ENCODE data around the gene TBC1D3K. TPM values are rescaled to one million over a fixed set of nuclear protein-coding genes. Genes with fewer than 3 reads are reported as not detected.
"Not testable (repeated sequence)": the region's sequence is repeated elsewhere in the genome, so short reads cannot be mapped to it uniquely, and the experiment has no call there.

TBC1D3K gene
- not detected for total RNA-seq

- H3K36me3 Mint-ChIP-seq (ENCODE audit: low read depth); CTCF ChIA-PET; DNase-seq; ATAC-seq; H3K9me3 Mint-ChIP-seq; POLR2A ChIA-PET; intact Hi-C loops (cut with micrococcal nuclease); H3K27ac Mint-ChIP-seq; H3K4me1 Mint-ChIP-seq (ENCODE audit: low read depth); H3K4me3 Mint-ChIP-seq; H3K27me3 Mint-ChIP-seq: not testable (repeated sequence)
Measured at GRCh38 chr17:37924115-37924514, at the start of gene TBC1D3K. TSS of gene TBC1D3K (plus strand) at chr17:37924415. CDS start at chr17:37926000, 1,585 bp downstream.

DNA sequence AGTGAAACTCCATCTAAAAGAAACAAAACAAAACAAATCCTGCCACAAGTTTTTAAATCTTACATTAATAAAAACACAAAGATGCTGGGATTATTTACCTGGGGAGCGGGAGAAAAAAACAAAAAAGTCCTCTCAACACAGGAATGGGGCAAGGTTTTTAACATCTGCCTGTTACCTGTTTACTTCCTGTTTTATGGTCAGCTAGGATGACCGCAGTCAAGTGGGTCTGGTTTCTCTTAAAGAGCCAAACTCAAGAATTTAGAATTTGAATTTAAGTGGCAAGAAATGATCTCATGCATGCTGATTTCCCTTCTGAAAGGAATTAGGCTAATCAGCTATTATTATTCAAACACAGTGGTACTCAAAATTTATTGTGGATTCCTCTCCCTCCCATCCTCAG, 39.7 kb upstream of the TBC1D3K start:
- ChIA-PET CTCF (no interaction called here), POLR2A (no interaction called here)
- Mint-ChIP-seq H3K27me3 (peaks cover 5% of the 10 kb centered on the region), H3K27ac (no peak overlapping the region), H3K36me3 (ENCODE audit: low read depth) (no peaks in the 10 kb centered on the region), H3K4me3 (no peak overlapping the region), H3K4me1 (ENCODE audit: low read depth) (no peaks in the 10 kb centered on the region), H3K9me3 (no peaks in the 10 kb centered on the region)
- ATAC-seq = no peak
- no peak for TF ChIP-seq CTCF (IDR thresholded peaks at IDR 0.05)
- intact Hi-C loops (cut with micrococcal nuclease) = no loop called here
- DNase-seq = no peak

- no peak for TF ChIP-seq CTCF (IDR thresholded peaks at IDR 0.05)
- intact Hi-C loops (cut with micrococcal nuclease) = no loop called here
- no peak overlapping the region for H3K27ac Mint-ChIP-seq
- POLR2A ChIA-PET = no interaction called here
- H3K27me3 Mint-ChIP-seq = peaks cover 5% of the 10 kb centered on the region
- ATAC-seq (no peak), DNase-seq (no peak)
- H3K36me3 Mint-ChIP-seq (ENCODE audit: low read depth) = no peaks in the 10 kb centered on the region
- H3K4me3 Mint-ChIP-seq = no peak overlapping the region
- CTCF ChIA-PET = no interaction called here
- no peaks in the 10 kb centered on the region for H3K4me1 Mint-ChIP-seq (ENCODE audit: low read depth)
- no peaks in the 10 kb centered on the region for H3K9me3 Mint-ChIP-seq
Measured at GRCh38 chr17:37885136-37885535, 39.1 kb upstream of the TBC1D3K start.

GRCh38 chr17:37888881-37889280, 35.3 kb upstream of the TBC1D3K start:
- H3K27ac Mint-ChIP-seq = no peak overlapping the region
- ChIA-PET CTCF (no interaction called here), POLR2A (no interaction called here)
- no peaks in the 10 kb centered on the region for H3K9me3 Mint-ChIP-seq
- no peak for TF ChIP-seq CTCF (IDR thresholded peaks at IDR 0.05)
- peaks cover 5% of the 10 kb centered on the region for H3K27me3 Mint-ChIP-seq
- H3K36me3 Mint-ChIP-seq (ENCODE audit: low read depth) = no peaks in the 10 kb centered on the region
- no peak overlapping the region for H3K4me3 Mint-ChIP-seq
- ATAC-seq (no peak), DNase-seq (no peak)
- H3K4me1 Mint-ChIP-seq (ENCODE audit: low read depth) = no peaks in the 10 kb centered on the region
- intact Hi-C loops (cut with micrococcal nuclease) = no loop called here

GRCh38 chr17:37896961-37897360, 27.3 kb upstream of the TBC1D3K start:
- not testable (repeated sequence) for ATAC-seq

More at GRCh38 chr17:37896961-37897360, 27.3 kb upstream of the TBC1D3K start:
- DNase-seq; H3K27ac Mint-ChIP-seq; H3K36me3 Mint-ChIP-seq (ENCODE audit: low read depth); H3K27me3 Mint-ChIP-seq; H3K9me3 Mint-ChIP-seq; POLR2A ChIA-PET; H3K4me3 Mint-ChIP-seq; intact Hi-C loops (cut with micrococcal nuclease); H3K4me1 Mint-ChIP-seq (ENCODE audit: low read depth); CTCF ChIA-PET: not testable (repeated sequence)

Other genes with a start within 250 kb of the TBC1D3K start
- under 1 TPM; 0.59 to 0.60 TPM for gene HNF1B, start 179.4 kb upstream of the TBC1D3K start, total RNA-seq
- 10 to 100 TPM; 14.4 to 15.6 TPM for gene TBC1D3L, start 64.6 kb downstream of the TBC1D3K start, total RNA-seq
- gene TBC1D3D, start 79.6 kb downstream of the TBC1D3K start, total RNA-seq = 1 to 10 TPM in 1 of 2 experiments, under 1 TPM in 1; 0.29 to 1.1 TPM
- not detected for gene TBC1D3C, start 144.2 kb downstream of the TBC1D3K start, total RNA-seq
- not detected for gene TBC1D3E, start 203.5 kb downstream of the TBC1D3K start, total RNA-seq

Data from activated CD8-positive, alpha-beta T cell treated with anti-CD3 and anti-CD28 coated beads for 36 hours (primary cell).